Glutamatergic neuron (in vitro differentiated cells): Measurements from ENCODE around the gene FBXO34. TPM values are rescaled to one million over a fixed set of nuclear protein-coding genes. Genes with fewer than 3 reads are reported as not detected.

Experiments used
- DNase-seq: peaks from one replicate; pipeline ENCODE4 v3.0.0; 2022
- H3K27ac Mint-ChIP-seq: one replicate; pipeline ENCODE4 v1.8.0; 2020; ENCODE audit warnings: mild to moderate bottlenecking, mixed read lengths, inconsistent platforms; ENCODE audit not compliant: unreplicated experiment
- H3K27me3 Mint-ChIP-seq: one replicate; pipeline ENCODE4 v1.8.0; 2020; ENCODE audit warnings: mild to moderate bottlenecking, moderate library complexity, mixed read lengths, inconsistent platforms; ENCODE audit not compliant: unreplicated experiment
- H3K36me3 Mint-ChIP-seq: one replicate; pipeline ENCODE4 v1.8.0; 2020; ENCODE audit warnings: mild to moderate bottlenecking, mixed read lengths, inconsistent platforms; ENCODE audit not compliant: unreplicated experiment
- H3K4me1 Mint-ChIP-seq: one replicate; pipeline ENCODE4 v1.8.0; 2020; ENCODE audit warnings: mild to moderate bottlenecking, low read depth, mixed read lengths, inconsistent platforms; ENCODE audit not compliant: unreplicated experiment
- H3K4me3 Mint-ChIP-seq: one replicate; pipeline ENCODE4 v1.8.0; 2020; ENCODE audit warnings: mild to moderate bottlenecking, mixed read lengths, inconsistent platforms; ENCODE audit not compliant: unreplicated experiment
- H3K9me3 Mint-ChIP-seq: one replicate; pipeline ENCODE4 v1.8.0; 2020; ENCODE audit warnings: mild to moderate bottlenecking, moderate library complexity, mixed read lengths, inconsistent platforms; ENCODE audit not compliant: unreplicated experiment
- CTCF ChIP-seq: fragments of 200-600 bp; sonication (generic); IDR thresholded peaks from one replicate; pipeline ENCODE4 v1.5.0; 2021; ENCODE audit not compliant: partially characterized antibody, unreplicated experiment
- total RNA-seq: library from RNA; stranded (reverse); fragmentation: NEBNext Ultra II Directional; extraction: Animal tissue kit (Norgen Biotek cat#: 25700); gene quantifications from one replicate; pipeline ENCODE4 v1.2.1, GENCODE V29; 2021; ENCODE audit not compliant: unreplicated experiment

The FBXO34 gene
- total RNA-seq, 1 donor from 2014 or later: 13.6 TPM

GRCh38 chr14:55352201-55352600 is 81.0 kb downstream of the FBXO34 start:
- no peak for TF ChIP-seq CTCF
- no peak for DNase-seq
- H3K4me1 Mint-ChIP-seq: peaks cover 8% of the 10 kb centered on the region
- no peak overlapping the region for H3K27ac Mint-ChIP-seq
- H3K27me3 Mint-ChIP-seq: peaks cover 2% of the 10 kb centered on the region
- H3K9me3 Mint-ChIP-seq: peaks cover 2% of the 10 kb centered on the region
- H3K36me3 Mint-ChIP-seq: no peaks in the 10 kb centered on the region
- no peak overlapping the region for H3K4me3 Mint-ChIP-seq

- Mint-ChIP-seq H3K4me1 (peaks cover 3% of the 10 kb centered on the region), H3K27me3 (peaks cover 2% of the 10 kb centered on the region), H3K27ac (no peak overlapping the region), H3K9me3 (no peaks in the 10 kb centered on the region), H3K36me3 (no peaks in the 10 kb centered on the region), H3K4me3 (no peak overlapping the region)
- no peak for TF ChIP-seq CTCF
- DNase-seq: no peak
Measured at GRCh38 chr14:55353686-55354467, 82.7 kb downstream of the FBXO34 start.

GRCh38 chr14:55354500-55354899 is 83.3 kb downstream of the FBXO34 start:
- DNase-seq: peak; percentile 31
- peaks cover 2% of the 10 kb centered on the region for H3K27me3 Mint-ChIP-seq
- TF ChIP-seq CTCF: peak; percentile 40
- no peak overlapping the region for H3K27ac Mint-ChIP-seq
- no peaks in the 10 kb centered on the region for H3K36me3 Mint-ChIP-seq
- H3K4me3 Mint-ChIP-seq: no peak overlapping the region
- H3K9me3 Mint-ChIP-seq: no peaks in the 10 kb centered on the region
- H3K4me1 Mint-ChIP-seq: no peaks in the 10 kb centered on the region

GRCh38 chr14:55355922-55356321 is 84.7 kb downstream of the FBXO34 start:
- Mint-ChIP-seq H3K4me3 (peak overlapping the region; percentile 30), H3K9me3 (no peaks in the 10 kb centered on the region), H3K27me3 (peaks cover 2% of the 10 kb centered on the region), H3K4me1 (no peaks in the 10 kb centered on the region), H3K36me3 (no peaks in the 10 kb centered on the region), H3K27ac (no peak overlapping the region)
- no peak for TF ChIP-seq CTCF
- DNase-seq: no peak

- H3K4me1 Mint-ChIP-seq: no peaks in the 10 kb centered on the region
- no peaks in the 10 kb centered on the region for H3K9me3 Mint-ChIP-seq
- no peak for DNase-seq
- H3K27me3 Mint-ChIP-seq: peaks cover 2% of the 10 kb centered on the region
- no peaks in the 10 kb centered on the region for H3K36me3 Mint-ChIP-seq
- H3K4me3 Mint-ChIP-seq: no peak overlapping the region
- TF ChIP-seq CTCF: no peak
- H3K27ac Mint-ChIP-seq: no peak overlapping the region
Measured at GRCh38 chr14:55356913-55357312, 85.7 kb downstream of the FBXO34 start.
